Adipose tissue (tissue), 3 donors: ENCODE data around the gene TCTN2. TPM values are rescaled to one million over a fixed set of nuclear protein-coding genes. Genes with fewer than 3 reads are reported as not detected.

ENCODE experiments used
- H3K27ac ChIP-seq: one replicate; pipeline ENCODE4 v1.5.1; 2013; ENCODE audit warnings: low read depth, low read length
- WGBS, 3 donors: extraction: QIAGEN DNeasy Blood & Tissue Kit; methylation state at CpG; one replicate each; pipeline ENCODE4 v1.1.7; 2013; 5-methylcytosine and 5-hydroxymethylcytosine counted together
- polyA plus RNA-seq, 3 donors: library from polyadenylated mRNA; stranded (reverse); fragments of 200-250 nt; gene quantifications; one replicate each; pipeline ENCODE4 v1.2.3, GENCODE V29; 2013
- donor health status: healthy with polysubstance abuse.
- donor health status: Bipolar disorder and iron deficiency.
- donor health status: healthy.

The TCTN2 gene
- polyA plus RNA-seq, 3 donors: 3.3 to 4.3 (median 3.4) TPM

- WGBS, 3 donors: 97 to 100% (median 98%) methylated on average over 10 of the region's 10 CpGs
- H3K27ac ChIP-seq: no peak overlapping the region
Observed at GRCh38 chr12:123678981-123679380, 8.1 kb downstream of the TCTN2 start.

DNA sequence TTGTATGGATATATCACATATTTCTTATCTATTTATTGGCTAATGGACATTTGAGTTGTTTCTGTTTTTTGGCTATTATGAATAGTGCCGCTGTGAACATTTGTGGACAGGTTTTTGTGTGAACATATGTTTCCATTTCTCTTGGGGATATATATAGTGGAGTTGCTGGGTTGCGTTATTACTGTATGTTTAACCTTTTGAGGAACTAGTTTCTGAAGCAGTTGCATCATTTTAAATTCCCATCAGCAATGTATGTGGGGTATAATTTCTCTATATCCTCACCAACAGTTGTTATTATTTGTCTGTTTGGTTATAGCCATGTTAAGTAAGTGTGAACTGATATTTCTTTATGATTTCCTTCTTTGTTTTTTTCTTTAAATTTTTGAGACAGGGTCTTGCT is 10.7 kb downstream of the TCTN2 start:
- 60 to 87% (median 81%) methylated on average over 2 of the region's 2 CpGs for WGBS, 3 donors
- H3K27ac ChIP-seq: no peak overlapping the region

DNA sequence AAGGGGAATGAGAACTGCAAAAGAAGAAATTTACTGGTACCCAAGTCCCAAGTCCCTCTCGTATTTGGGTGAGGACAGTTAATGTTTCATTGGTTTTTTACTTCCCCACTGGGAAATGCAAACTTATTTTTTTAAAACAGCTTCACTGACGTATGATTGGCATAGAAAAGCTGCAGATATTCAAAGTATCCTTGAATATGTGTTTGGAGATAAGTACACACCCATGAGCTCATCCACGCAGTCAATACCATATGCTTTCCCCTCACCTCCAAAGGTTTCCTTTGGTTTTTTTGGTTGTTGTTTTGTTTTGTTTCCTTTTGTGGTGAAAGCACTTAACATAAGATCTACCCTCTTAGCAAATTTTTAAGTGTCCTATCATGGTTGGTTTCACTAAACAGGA is 13.1 kb downstream of the TCTN2 start:
- no peak overlapping the region for H3K27ac ChIP-seq

GRCh38 chr12:123686636-123687190 is 15.8 kb downstream of the TCTN2 start:
- WGBS, 3 donors: 92 to 97% (median 95%) methylated on average over 18 of the region's 18 CpGs
- H3K27ac ChIP-seq: no peak overlapping the region

More for the DNA sequence above, 13.1 kb downstream of the TCTN2 start:
- WGBS, 3 donors: 76 to 91% (median 82%) methylated on average over 3 of the region's 3 CpGs

DNA sequence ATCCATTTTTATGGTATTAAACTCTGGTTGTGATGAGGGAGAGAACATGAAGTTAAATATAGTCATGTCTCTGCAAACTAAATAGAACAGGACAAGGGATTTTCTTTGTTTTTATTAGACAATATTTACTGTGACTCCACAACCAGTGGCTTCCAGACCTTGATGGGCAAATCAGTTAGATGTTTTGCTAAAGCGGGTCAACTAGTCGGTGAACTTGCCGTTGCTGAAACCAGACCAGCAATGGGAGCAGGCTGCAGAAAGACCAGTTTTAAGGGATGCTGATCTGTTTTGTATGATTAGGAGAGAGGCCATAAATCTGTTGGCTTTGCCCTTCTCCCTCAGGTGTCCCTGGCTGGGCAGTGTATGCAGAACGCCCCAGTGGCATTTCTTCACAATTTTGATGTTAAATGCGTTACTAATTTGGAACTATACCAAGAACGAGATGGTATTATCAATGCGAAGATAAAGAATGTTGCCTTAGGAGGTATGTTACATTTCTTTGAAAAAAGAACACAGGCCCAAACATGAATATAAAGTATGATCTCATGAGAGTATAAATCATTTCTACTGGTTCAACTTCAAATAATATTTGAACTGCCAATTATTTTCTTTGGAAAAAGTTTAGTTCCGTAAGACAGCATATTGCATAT is 19.4 kb downstream of the TCTN2 start:
- WGBS, 3 donors: 85 to 96% (median 89%) methylated on average over 8 of the region's 8 CpGs
- no peak overlapping the region for H3K27ac ChIP-seq

DNA sequence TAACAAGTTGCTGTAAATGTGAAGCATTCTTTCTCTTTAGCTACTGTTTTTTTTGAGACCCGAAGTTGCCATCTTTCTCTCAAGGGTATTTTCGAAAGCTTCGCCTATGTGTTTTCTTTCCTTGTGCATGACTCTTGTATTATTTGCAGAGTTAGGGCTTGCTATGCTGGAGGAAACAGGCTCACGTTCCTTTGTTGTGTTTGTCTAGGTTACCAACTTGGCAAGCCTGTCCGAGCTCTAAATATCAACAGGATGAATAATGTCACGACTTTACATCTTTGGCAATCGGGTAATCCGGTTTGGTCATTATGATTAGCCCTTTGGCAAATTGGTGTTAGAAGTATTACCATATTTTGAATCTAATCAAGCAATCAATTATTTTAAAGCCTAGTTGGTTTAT is 25.3 kb downstream of the TCTN2 start:
- H3K27ac ChIP-seq: no peak overlapping the region
- WGBS, 3 donors: 63 to 85% (median 79%) methylated on average over 8 of the region's 8 CpGs

GRCh38 chr12:123696646-123697045 is 25.7 kb downstream of the TCTN2 start:
- H3K27ac ChIP-seq: no peak overlapping the region
- WGBS, 3 donors: 75 to 84% (median 84%) methylated on average over 4 of the region's 4 CpGs

DNA sequence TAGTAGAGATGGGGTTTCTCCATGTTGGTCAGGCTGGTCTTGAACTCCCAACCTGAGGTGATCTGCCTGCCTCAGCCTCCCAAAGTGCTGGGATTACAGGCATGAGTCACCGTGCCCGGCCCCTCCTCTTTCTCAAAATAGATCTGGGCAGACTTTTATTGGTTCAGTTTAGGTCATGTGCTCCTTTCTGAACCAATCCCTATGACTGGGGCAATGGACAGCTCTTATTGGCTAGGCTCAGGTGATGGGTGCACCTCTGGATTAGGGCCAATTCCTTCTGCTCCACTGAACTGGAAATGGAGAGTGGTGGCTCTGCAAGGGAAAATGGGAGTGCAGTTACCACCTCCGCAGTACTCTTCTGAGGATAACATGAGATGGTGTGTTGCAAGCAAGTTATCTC is 35.0 kb downstream of the TCTN2 start:
- H3K27ac ChIP-seq: no peak overlapping the region
- whole genome bisulfite sequencing, 3 donors: 86 to 95% (median 93%) methylated on average over 3 of the region's 3 CpGs

DNA sequence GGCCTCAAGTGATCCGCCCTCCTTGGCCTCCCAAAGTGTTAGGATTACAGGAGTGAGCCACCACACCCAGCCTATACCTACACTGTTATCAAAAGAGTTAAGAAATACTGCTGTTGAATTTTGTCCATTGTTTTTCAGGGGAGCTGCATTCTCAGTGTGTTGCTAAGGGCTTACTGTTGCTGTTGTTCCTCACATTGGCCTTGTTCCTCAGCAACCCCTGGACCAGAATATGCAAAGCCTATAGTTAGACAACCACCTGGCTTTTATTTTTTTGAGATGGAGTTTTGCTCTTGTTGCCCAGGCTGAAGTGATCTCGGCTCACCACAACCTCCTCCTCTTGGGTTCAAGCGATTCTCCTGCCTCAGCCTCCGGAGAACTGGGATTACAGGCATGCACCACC is 36.6 kb downstream of the TCTN2 start:
- 90 to 96% (median 92%) methylated on average over 4 of the region's 4 CpGs for WGBS, 3 donors
- H3K27ac ChIP-seq: no peak overlapping the region

GRCh38 chr12:123712780-123713319 is 41.9 kb downstream of the TCTN2 start:
- no peak overlapping the region for H3K27ac ChIP-seq
- 0 to 1% (median 0%) methylated on average over 26 of the region's 26 CpGs for WGBS, 3 donors

- no peak overlapping the region for H3K27ac ChIP-seq
- 27 to 31% (median 28%) methylated on average over 6 of the region's 6 CpGs for WGBS, 3 donors
Observed at GRCh38 chr12:123713398-123713797, 42.5 kb downstream of the TCTN2 start.

- 39 to 63% (median 63%) methylated on average over 10 of the region's 10 CpGs for WGBS, 3 donors
- no peak overlapping the region for H3K27ac ChIP-seq
Observed at GRCh38 chr12:123713823-123714585, 43.1 kb downstream of the TCTN2 start.

- H3K27ac ChIP-seq: no peak overlapping the region
- WGBS, 3 donors: 46 to 68% (median 48%) methylated on average over 2 of the region's 2 CpGs
Observed at GRCh38 chr12:123715195-123715594, 44.3 kb downstream of the TCTN2 start.

GRCh38 chr12:123717350-123717749 is 46.4 kb downstream of the TCTN2 start:
- 96 to 100% (median 97%) methylated on average over 3 of the region's 3 CpGs for WGBS, 3 donors
- H3K27ac ChIP-seq: no peak overlapping the region

DNA sequence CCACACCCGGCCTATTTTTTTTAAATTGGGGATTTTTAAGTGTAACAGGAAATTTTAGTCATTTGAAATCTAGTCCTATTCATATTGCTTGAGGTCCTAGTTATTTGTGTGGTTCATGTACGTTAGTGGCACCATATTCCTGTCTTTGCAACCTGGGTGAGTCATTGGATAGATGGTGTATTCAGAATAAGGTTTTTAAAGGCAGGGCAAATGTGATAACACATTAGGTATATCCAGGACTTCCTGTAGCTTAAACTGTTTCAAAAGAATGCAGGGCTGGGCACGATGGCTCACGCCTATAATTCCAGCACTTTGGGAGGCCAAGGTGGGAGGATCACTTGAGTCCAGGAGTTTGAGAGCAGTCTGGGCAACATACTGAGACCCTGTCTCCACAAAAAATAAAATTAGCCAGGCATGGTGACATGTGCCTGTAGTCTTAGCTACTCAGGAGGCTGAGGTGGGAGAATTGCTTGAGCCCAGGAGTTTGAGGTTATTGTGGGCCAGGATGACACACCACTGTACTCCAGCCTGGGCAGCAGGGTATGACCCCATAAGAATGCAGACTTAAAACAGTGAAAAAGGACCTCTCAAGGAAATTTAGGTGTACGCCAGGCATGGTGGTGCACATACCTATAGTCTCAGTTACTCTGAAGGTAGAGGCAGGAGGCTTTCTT is 49.4 kb downstream of the TCTN2 start:
- no peak overlapping the region for H3K27ac ChIP-seq
- 83 to 92% (median 88%) methylated on average over 5 of the region's 5 CpGs for WGBS, 3 donors

DNA sequence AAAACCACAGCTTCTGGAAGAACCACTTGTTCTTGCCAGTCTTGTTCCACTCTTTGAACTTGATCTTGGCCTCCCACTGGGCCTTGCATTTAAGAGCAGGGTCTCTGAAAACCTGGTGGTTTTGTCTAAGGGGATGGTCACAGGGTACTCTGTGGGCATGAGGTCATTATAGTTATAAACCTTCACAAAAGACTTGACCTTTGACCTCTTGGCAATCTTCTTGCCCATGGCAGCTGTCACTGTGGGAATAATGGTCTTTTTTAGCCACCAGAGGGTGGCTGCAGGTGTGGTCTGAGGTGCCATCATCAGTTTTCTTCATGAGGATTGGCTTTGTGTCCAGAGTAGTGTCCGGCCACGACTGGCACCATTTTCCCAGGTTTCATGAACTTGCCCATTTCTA is 50.3 kb downstream of the TCTN2 start:
- WGBS, 3 donors: 91 to 100% (median 92%) methylated on average over 2 of the region's 2 CpGs
- H3K27ac ChIP-seq: no peak overlapping the region

DNA sequence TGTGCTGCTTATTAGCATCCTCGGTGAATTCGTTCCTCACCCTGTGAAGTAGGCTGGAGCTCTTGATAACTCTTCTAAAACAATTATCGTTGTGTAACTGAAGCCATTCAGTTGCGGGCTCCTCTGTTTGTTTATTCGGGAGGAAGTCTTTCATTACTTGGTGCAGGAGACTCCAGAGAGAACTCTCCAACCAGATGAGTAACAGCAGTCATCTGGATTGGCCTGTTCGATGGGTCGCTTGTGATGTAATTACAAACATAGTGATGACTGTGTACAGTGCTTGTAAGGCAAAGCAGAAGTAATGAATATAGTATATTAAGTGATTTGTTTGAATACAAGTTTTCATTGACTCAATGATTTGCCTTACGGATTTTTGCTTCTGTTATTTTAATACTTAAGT is 52.1 kb downstream of the TCTN2 start:
- no peak overlapping the region for H3K27ac ChIP-seq
- WGBS, 3 donors: 73 to 84% (median 80%) methylated on average over 8 of the region's 8 CpGs

GRCh38 chr12:123723765-123724164 is 52.9 kb downstream of the TCTN2 start:
- H3K27ac ChIP-seq: no peak overlapping the region
- WGBS, 3 donors: 55 to 90% (median 74%) methylated on average over 5 of the region's 5 CpGs

DNA sequence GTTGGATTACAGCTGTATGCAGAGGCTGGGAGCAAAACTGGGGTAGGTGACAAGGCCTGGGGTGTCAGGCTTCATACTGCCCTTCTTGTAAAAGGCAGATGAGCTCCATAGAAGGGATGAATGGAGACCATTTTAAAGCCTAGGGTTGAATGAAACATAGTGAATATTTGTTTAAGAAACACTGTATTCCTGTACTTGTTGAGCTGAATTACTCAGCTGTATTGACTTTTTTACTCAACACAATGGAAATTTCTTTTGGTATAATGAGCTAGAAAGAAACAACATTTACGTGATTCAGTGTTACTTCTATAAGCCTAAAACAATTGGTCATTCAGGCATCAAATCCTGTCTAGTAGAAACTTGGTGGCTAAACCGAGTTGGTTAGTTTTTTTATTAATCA is 55.3 kb downstream of the TCTN2 start:
- H3K27ac ChIP-seq: no peak overlapping the region
- 69 to 87% (median 86%) methylated on average over 2 of the region's 2 CpGs for WGBS, 3 donors
